ENCODE data around the gene ZDHHC16.
"Not testable (repeated sequence)": the region's sequence is repeated elsewhere in the genome, so short reads cannot be mapped to it uniquely, and the experiment has no call there.

ZDHHC16 gene

DNA sequence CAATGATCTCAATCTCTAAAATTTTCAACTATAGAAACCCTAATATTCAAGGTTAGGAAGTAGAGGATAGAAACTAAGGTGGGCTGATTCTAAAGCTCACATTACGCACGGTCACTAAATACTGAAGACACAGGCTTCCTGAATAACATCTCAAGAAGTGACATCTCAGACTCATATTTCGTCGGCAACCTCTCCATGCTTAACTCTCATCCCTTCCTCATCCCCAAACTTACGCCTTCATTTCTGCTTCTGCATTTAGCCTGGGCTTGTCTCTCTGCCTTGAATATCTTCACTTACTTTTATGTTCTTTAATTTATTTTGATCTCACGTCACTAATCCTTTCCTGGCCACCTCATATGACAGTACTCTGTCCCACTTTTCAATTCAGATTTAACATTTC, 10.8 kb upstream of the ZDHHC16 start:
- DNase-seq: no peak

DNA sequence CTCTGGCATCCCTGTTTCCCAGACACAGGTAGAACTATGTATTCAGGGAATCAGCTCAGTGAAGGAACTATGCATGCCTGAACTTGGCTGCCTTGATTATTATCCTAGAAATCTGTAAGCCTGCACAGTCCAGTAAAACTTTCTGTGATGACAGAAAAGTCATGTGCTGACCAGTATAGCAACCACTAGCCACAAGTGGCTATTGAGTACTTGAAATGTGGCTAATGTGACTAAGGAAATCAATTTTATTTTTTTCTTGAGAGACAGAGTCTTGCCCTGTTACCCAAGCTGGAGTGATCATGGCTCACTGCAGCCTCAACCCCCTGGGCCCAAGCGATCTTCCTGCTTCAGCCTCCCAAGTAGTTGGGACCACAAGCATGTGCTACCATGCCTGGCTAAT, 3.7 kb upstream of the ZDHHC16 start:
- DNase-seq: no peak

DNA sequence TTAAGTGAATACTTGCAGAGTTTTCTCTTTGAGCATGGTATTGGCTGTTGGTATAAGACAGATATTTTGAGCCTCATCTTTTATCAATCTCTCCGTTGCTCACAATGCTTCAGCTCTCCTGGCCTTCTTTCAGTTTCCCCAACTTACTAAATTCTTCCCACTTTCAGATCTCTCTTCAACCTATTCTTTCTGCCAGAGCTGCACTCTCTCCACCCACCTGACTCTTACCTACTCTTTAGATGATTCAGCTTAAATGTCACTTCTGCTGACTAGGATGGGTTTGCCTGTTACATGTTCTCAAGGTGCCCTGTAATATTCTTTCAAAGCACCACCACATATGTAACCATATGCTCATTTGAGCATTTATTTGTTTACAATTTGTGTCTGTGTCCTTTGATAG, 1.8 kb upstream of the ZDHHC16 start:
- no peak for DNase-seq

DNA sequence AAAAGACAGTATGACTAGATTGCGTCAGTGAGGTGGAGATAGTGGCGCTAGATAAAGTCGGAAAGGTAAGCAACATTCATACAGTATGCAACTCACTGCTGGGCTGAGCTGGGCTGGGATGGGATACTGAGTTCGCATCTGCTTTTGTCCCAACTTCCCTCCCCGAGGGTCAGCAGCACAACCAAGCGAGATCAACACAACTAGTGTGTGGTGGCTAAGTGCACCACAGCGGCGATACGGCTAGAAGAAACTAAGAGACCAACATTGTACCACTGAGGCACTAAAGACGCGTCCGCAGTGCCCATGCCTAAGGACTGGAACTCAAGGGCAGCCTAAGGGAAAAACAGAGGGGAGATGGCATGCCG, 636 bp upstream of the ZDHHC16 start:
- no peak for DNase-seq

DNA sequence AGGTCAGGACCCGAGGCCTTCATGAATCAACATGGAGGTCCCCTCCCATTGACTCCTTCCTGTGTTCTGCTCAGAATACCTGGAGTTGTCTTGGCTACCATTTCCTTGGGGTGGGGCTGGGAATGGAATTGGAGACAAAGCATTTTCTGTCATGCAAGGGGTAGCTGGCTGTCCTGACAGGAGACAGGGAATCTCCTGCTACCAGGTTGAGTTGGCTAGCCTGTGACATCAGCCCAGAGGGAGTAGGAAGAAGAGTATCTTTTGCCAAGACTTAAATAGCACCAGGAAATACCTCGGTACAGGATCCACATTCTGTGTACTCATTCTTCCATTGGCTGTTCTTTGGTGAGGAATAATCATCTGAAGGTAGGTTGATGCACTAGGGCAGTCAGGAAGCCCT, 4.9 kb downstream of the ZDHHC16 start:
- no peak for DNase-seq

DNA sequence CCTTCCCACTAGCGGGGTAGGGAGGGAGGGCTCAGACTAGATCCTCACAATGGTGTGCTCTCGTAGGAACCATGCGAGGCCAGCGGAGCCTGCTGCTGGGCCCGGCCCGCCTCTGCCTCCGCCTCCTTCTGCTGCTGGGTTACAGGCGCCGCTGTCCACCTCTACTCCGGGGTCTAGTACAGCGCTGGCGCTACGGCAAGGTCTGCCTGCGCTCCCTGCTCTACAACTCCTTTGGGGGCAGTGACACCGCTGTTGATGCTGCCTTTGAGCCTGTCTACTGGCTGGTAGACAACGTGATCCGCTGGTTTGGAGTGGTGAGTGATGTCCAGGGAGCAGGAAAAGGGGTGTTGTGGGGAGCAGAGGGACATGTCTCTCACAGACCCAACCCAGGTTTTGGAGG, 5.6 kb downstream of the ZDHHC16 start:
- no peak for DNase-seq

DNA sequence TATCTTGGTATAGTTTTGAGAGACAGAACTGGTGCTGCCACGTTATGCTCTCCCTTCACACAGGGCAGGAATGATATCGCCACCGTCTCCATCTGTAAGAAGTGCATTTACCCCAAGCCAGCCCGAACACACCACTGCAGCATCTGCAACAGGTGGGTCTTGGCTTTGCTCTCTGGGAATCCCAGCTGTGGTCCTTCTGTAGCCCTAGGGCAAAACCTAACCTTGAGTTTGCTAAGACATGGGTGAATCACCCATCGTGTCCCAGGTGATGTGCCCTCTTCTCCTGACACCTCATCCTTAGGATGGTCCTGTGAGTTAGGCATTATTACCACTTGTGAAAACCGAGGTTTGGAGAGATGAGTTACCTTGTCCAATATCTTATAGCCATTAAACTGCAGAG, 6.4 kb downstream of the ZDHHC16 start:
- no peak for DNase-seq

DNA sequence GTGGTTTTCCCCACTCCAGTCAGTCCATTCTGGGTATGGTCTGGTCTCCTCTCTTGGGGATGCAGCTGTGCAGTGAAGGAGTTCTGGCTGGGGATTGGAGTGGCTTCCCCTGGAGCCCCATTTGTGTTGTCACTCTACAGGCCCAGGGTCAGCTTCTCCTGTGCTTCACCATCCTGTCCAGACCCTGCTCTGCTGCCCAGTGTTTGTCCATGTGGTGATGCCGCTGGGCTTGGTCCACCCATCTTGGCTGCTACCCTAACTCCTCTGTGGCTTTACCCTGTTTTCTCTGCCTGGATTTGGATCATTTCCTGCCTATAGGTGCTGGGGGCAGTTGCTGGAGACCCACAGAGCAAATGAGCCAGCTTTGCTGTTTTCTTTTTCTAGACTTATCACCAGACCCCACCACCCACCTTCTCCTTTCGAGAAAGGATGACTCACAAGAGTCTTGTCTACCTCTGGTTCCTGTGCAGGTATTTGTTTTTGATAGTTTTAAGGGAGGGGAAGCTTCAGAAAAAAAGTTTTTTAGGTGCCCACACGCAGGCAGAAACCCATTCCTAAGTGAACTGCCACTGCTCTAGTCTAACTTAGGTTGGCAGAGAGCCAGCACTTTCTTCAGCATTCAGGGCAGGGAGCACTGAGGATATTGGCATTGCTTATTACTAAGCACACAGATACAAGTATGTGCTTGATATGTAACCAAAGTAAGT, 8.5 kb downstream of the ZDHHC16 start:
- DNase-seq: no peak

DNA sequence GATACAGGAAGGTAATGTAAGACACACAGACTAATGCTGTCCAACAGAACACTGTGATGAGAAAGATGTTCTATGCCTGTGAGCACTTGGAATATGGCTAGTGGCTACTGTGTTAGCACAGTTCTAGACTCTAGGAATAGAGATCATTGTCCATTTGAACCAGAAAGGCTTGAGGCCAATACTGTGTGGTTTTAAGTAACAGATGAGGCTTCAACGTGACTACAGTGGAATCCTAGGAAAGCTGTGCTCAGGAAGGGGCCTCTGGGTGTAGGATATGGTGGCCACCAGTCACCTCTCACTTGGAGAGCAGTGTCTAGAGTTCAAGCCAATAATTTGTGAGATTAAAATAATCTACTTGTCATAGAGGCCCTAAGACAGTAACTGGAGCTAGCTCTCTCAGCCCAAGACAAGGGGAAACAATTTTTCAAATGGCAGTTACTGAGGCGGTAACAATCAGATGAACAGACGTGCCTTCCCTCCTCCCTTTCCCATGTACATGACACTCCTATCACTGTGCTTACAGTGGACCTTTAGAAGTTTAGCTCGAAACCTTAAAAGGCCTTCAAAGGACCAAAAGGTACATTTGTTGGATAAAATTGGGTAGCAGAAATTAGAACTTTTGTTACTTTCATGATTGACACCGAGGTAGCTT, 10.2 kb downstream of the ZDHHC16 start:
- DNase-seq: no peak

DNA sequence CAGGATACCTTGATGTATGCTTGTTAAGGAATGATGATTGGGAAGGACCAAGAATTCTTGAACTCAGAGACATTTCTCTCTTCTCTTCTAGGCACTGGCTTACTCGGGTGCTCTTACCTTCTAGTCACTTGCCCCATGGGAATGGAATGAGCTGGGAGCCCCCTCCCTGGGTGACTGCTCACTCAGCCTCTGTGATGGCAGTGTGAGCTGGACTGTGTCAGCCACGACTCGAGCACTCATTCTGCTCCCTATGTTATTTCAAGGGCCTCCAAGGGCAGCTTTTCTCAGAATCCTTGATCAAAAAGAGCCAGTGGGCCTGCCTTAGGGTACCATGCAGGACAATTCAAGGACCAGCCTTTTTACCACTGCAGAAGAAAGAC, 10.7 kb downstream of the ZDHHC16 start:
- DNase-seq: no peak

DNA sequence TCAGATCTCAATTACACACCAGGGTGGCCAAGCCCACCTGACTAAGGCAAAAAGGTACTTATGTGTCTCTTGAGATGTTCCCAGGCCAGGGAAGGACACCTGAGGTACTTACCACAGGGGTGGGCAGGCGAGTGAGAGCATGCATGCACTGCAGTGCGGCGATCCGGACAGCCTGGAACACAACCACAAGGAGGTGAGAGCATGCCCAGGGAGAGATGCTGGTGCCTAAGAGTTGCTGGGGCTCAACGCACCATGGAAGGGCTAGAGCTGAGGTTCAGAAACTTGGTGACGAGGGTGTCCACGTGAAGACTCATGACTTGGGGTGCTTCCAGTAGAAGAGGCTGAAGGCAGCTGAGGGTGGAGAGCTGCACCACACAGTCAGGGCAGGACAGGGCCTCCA, 13.1 kb downstream of the ZDHHC16 start:
- DNase-seq: no peak

DNA sequence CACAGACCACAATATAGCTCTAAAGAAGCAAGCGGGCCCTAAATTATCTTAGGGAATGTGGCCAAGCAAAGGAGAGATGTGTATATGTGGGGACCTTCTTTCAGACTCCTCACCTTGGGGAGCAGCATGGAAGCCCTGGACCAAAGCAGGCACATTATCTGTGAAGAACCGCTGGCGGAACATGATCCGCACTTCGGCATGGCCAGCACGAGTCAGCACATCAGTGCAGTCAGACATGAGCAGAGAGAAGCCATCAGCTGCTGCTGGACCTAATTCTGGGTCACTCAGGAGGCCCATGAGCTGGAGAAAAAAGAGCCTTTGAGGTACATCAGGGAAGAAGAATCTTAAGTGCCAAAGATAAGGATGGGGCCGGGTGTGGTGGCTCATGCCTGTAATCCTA, 14.0 kb downstream of the ZDHHC16 start:
- DNase-seq: no peak

DNA sequence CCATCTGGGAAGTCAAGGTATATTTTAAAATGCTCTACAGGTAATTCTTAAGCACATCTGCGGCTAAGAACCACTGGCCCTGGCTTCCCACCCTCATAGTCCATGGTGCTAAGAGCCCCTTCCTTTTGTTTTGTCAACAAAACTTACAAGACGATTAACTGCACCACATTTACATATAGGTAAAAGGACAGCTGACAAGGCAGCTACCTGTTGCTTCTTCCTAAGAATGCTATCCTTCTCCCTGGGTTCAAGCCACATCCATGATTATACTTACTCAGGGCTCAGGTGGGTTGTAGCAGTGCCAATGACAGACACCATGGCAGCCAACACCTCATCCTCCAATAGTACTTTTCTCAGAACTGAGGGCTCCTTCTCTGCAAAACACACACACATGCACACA, 16.3 kb downstream of the ZDHHC16 start:
- no peak for DNase-seq

DNA sequence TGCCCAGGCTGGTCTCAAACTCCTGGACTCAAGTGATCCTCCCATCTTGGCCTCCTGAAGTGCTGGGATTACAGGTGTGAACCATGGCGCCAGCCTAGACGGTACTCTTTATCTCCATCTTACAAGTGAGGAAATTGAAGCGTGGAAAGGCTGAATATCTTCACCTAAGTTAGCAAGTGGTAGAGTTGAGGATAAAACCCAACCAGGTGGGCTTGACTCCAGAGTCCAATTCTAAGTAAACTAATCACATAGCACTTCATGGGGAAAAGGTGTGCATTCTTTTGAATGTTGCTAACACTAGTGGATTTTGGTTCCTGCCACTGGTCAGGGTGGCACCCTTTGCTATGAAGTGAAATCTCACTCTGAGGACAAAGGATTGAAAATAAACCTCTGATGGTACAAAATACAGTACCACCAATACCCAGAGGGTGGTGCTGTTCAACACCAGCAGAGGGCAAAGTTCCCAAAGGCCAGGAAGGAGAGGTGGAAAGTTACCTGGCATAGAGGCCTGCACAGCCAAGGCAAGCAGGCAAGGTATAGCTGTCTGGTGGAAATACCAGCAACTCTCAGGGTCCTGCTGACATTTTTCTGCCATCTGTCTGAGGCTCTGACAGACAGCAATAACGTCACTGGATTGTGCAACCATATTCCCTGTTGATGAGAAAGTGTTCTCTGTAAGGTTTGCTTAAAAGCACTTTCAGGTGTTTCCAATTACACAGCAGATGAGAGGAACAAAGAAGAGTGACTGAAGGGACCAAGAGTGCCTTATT, 17.6 kb downstream of the ZDHHC16 start:
- DNase-seq: no peak

DNA sequence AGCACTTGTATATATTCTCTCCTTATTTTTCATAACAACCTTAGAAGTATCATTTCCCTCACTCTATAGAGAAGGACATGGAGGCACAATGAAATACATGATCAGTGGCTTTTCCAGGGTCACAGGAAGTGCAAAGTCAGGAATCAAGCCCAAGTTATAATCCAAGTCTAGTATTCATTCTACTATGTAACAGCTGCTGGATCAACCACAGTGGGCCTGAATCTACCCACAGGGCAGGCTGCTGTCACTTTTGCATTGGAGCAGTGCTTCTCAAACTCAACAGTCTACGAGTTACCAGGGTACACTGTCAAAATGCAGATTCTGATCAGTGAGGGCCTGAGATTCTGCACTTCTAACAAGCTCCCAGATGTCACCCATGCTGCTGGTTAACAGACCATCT, 18.3 kb downstream of the ZDHHC16 start:
- DNase-seq: no peak

DNA sequence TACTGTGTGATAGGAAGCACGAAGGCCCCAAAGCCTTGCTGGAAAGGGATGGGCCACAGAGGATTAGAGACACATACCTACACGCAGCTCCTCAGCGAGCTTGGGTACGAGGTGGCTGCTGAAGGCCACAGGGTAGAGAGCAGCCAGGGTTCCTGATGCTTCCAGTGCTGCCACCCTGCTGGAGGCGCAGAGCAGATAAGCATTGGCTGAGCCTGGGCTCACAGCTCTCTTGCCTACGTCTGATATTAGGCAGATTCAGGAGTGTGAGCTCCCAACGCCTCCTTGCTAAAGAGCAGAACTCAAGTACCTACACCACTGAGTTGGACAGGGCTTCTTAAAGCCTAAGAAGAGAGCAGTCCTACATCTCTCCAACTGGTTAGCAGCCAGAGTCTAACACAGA, 20.0 kb downstream of the ZDHHC16 start:
- DNase-seq: no peak

DNA sequence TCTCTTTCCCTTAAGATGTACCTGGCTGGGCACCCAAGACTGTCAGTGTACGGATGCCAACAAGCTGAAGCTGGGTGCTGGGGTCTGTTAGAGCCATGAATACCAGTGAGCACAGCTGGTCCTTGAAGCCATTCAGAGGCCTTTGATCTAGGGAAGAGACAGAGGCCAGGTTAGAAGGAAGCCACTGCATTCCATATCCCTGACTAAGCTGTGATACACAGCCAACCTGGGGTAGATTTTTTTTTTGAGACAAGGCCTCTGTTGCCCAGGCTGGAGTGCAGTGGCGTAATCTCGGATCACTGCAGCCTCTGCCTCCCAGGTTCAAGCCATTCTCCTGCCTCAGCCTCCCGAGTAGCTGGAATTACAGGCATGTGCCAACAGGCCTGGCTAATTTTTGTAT, 20.8 kb downstream of the ZDHHC16 start:
- DNase-seq: no peak

DNA sequence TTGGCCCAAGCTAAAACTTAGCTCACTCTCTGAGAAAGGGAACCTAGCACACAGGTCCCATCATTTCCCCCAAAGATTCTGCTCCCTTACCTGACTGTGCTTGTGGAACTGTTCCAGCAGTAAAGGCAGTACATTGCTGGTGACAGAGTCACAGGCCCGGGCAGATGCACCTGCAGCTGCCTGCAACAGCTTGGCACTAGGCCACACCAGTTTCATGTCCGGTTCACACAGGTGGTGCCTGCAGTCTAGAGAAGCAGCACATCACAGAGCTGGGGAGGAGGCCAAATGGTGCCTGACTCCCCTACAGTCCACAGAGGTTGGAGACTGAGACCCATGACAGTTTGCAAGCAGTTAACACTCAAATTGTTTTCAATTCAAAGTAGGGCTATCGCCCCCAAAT, 22.2 kb downstream of the ZDHHC16 start:
- no peak for DNase-seq

DNA sequence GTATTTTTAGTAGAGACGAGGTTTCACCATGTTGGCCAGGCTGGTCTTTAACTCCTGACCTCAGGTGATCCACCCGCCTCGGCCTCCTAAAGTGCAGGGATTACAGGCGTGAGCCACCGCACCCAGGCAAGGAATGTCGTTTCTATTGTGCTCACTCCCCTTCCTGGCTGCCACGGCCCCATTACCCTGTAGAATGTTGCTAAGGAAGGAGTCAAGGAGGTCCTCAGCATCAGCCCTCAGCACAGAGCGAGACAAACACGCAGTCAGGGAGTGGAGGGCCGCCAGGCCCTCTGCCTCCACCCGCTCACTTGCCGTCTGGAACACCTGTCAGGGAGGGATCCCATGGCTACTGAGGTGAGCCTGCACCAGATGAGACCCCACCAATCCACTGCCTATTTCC, 22.8 kb downstream of the ZDHHC16 start:
- not testable (repeated sequence) for DNase-seq

DNA sequence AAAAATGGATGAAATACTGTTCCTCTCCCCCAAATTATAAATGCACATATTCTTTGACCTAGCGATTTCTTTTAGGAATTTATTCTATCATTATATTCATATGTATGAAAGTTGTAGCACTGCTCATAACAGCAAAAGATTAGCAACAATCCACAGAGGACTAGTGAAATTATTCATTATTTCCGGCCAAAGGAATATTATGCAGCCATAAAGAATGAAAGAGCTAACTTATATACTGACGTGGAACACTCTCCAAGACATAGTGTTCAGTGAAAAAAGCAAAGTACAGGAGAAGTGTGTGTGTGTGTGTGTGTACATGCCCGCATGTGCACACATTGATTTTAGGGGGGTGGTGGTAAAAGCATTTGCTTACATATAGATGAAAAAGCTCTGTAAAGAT, 28.9 kb downstream of the ZDHHC16 start:
- no peak for DNase-seq

DNA sequence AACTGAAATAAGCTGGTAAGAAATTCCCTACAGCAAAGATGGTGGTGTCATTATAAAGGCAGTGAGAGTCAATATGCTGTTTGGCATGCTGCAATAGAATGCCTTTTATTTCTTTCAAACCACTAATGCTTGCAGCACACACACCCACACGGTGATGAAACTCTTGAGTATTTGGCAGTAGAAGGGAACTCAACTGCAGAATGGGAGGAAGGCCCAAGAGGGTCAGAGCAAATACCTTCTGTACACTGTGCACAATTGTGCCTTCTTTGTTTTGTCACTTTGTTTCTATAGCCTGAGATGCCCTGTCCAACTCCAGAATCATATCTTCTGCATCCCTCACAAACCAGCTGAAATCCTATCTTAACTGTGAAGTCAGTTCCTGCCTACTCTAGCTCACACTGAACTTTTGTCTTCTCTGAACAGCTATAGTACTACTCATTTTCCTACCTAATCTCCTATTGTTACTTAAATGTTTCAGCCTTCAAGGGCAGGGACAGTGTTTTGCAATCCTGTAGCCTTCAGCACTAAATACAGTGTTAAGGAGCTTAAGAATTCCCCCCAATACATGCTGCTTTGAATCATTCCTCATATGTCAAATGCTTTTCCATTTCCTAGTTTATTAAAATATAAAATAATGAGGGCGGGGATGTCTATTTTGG, 30.1 kb downstream of the ZDHHC16 start:
- DNase-seq: no peak

DNA sequence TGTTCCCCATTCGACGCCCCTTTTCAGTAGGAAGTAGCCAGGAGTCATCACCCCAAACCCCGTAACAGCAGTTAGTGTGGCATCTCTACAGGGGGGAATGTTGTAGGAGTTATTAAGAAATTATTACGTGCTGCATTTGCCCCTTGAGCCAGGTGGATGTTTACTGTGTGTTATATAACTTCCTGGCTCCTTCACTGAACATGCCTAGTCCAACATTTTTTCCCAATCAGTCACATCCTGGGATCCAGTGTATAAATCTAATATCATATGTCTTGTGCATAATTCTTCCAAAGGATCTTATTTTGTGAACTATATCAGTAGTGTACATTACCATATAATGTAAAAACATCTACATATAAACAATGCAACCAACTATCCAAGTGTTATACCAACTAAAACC, 33.4 kb downstream of the ZDHHC16 start:
- DNase-seq: not testable (repeated sequence)

DNA sequence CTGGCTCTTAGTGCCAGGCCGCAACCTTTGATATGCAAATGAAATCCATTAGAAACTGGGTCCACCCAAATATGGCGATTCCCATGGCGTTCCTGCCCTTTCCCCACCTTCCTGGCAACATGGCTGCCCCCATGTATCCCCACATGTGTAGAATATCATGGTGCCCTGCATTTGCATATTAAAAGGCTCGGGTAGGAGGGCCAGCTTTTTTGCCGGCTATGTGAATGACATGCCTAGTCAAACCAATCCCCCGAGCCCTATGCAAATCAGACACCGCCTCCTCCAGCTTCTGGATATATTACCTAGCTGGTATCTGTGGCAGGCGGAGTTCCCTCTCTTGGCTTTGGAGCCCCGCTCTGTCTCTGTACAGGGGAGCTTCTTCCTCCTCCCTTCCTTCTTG, 34.0 kb downstream of the ZDHHC16 start:
- no peak for DNase-seq

DNA sequence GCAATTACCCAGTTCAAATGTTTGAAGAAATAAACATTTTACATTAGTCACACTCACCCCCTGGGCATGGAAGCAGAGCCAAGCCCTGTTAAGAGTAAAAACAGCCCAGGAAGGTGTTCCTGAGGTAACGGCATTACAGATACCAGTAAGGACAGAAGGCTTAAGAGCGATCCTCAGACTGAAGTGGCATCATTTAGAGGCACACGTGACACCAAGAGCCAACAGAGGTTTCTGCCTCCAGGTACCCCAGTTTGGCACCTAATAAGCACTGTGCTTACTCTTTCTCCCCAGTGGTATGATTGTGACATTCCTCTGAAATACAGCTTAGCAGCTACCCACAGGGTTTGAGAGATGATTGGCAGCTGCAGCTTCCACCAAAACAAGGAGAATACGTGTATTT, 35.1 kb downstream of the ZDHHC16 start:
- DNase-seq: no peak

All from NCI-H748 treated with DMSO at 0.1 percent for 48 hours (cell line).